Measurements from ENCODE around the gene GCC2.

The GCC2 gene

GRCh38 chr2:108531674-108532055 is 82.7 kb downstream of the GCC2 start:
- no peak overlapping the region for H3K27ac Mint-ChIP-seq

GRCh38 chr2:108533832-108534583 is 85.0 kb downstream of the GCC2 start, which contains the start of gene LIMS1:
LIMS1 (plus strand) TSS chr2:108534470; CDS start chr2:108534563, 93 bp downstream.
- no peaks in the 10 kb centered on the region for H3K9me3 Mint-ChIP-seq
- peak; percentile 89 for ATAC-seq
- H3K27ac Mint-ChIP-seq = peak within 1 kb of the TSS; percentile 91
- no peaks in the 10 kb centered on the region for H3K27me3 Mint-ChIP-seq
- DNase-seq = peak; percentile 88
- no peaks in the 10 kb centered on the region for H3K36me3 Mint-ChIP-seq (ENCODE audit: low read depth)
- peak within 1 kb of the TSS; percentile 93 for H3K4me3 Mint-ChIP-seq
- peaks cover 39% of the 10 kb centered on the region for H3K4me1 Mint-ChIP-seq

More at GRCh38 chr2:108531674-108532055, 82.7 kb downstream of the GCC2 start:
- Mint-ChIP-seq H3K4me3 (no peak overlapping the region), H3K36me3 (ENCODE audit: low read depth) (no peaks in the 10 kb centered on the region), H3K27me3 (no peaks in the 10 kb centered on the region), H3K9me3 (no peaks in the 10 kb centered on the region), H3K4me1 (peaks cover 27% of the 10 kb centered on the region)
- no peak for ATAC-seq
- no peak for DNase-seq

GRCh38 chr2:108534584-108535356 is 85.8 kb downstream of the GCC2 start:
- Mint-ChIP-seq H3K27ac (peak overlapping the region; percentile 91), H3K27me3 (no peaks in the 10 kb centered on the region), H3K4me1 (peaks cover 39% of the 10 kb centered on the region), H3K4me3 (peak overlapping the region; percentile 93), H3K9me3 (no peaks in the 10 kb centered on the region), H3K36me3 (ENCODE audit: low read depth) (peaks cover 1% of the 10 kb centered on the region)
- DNase-seq (peak; percentile 40), ATAC-seq (peak; percentile 35)

- ATAC-seq = no peak
- Mint-ChIP-seq H3K27ac (peak overlapping the region; percentile 91), H3K36me3 (ENCODE audit: low read depth) (peaks cover 2% of the 10 kb centered on the region), H3K9me3 (no peaks in the 10 kb centered on the region), H3K27me3 (no peaks in the 10 kb centered on the region), H3K4me1 (peaks cover 39% of the 10 kb centered on the region), H3K4me3 (peak overlapping the region; percentile 93)
- no peak for DNase-seq
These were observed 86.3 kb downstream of the GCC2 start for GRCh38 chr2:108535357-108535631.

GRCh38 chr2:108536133-108536780 is 87.3 kb downstream of the GCC2 start:
- H3K4me3 Mint-ChIP-seq = peak overlapping the region; percentile 93
- H3K27ac Mint-ChIP-seq = no peak overlapping the region
- DNase-seq = no peak
- H3K36me3 Mint-ChIP-seq (ENCODE audit: low read depth) = peaks cover 2% of the 10 kb centered on the region
- peaks cover 32% of the 10 kb centered on the region for H3K4me1 Mint-ChIP-seq
- no peaks in the 10 kb centered on the region for H3K27me3 Mint-ChIP-seq
- no peak for ATAC-seq
- H3K9me3 Mint-ChIP-seq = no peaks in the 10 kb centered on the region

- Mint-ChIP-seq H3K4me1 (peaks cover 34% of the 10 kb centered on the region), H3K27ac (no peak overlapping the region)
- ATAC-seq = no peak
These were observed 87.9 kb downstream of the GCC2 start for GRCh38 chr2:108536911-108537310.

GRCh38 chr2:108538000-108538625 is 89.1 kb downstream of the GCC2 start:
- Mint-ChIP-seq H3K27me3 (no peaks in the 10 kb centered on the region), H3K4me3 (no peak overlapping the region), H3K27ac (no peak overlapping the region), H3K4me1 (peaks cover 30% of the 10 kb centered on the region), H3K9me3 (no peaks in the 10 kb centered on the region), H3K36me3 (ENCODE audit: low read depth) (peaks cover 2% of the 10 kb centered on the region)
- DNase-seq (no peak), ATAC-seq (no peak)

More at GRCh38 chr2:108536911-108537310, 87.9 kb downstream of the GCC2 start:
- no peak overlapping the region for H3K4me3 Mint-ChIP-seq
- H3K27me3 Mint-ChIP-seq = no peaks in the 10 kb centered on the region
- peaks cover 2% of the 10 kb centered on the region for H3K36me3 Mint-ChIP-seq (ENCODE audit: low read depth)
- H3K9me3 Mint-ChIP-seq = no peaks in the 10 kb centered on the region
- DNase-seq = no peak

- Mint-ChIP-seq H3K27me3 (no peaks in the 10 kb centered on the region), H3K9me3 (no peaks in the 10 kb centered on the region), H3K4me1 (peaks cover 18% of the 10 kb centered on the region), H3K4me3 (no peak overlapping the region), H3K36me3 (ENCODE audit: low read depth) (peaks cover 2% of the 10 kb centered on the region), H3K27ac (no peak overlapping the region)
- DNase-seq = no peak
- no peak for ATAC-seq
These were observed 92.4 kb downstream of the GCC2 start for GRCh38 chr2:108541451-108541850.

- no peak for DNase-seq
- H3K36me3 Mint-ChIP-seq (ENCODE audit: low read depth) = peaks cover 2% of the 10 kb centered on the region
- no peak overlapping the region for H3K4me3 Mint-ChIP-seq
- ATAC-seq = no peak
- peaks cover 21% of the 10 kb centered on the region for H3K4me1 Mint-ChIP-seq
- no peaks in the 10 kb centered on the region for H3K9me3 Mint-ChIP-seq
- no peaks in the 10 kb centered on the region for H3K27me3 Mint-ChIP-seq
- H3K27ac Mint-ChIP-seq = no peak overlapping the region
These were observed 93.1 kb downstream of the GCC2 start for GRCh38 chr2:108542071-108542470.

GRCh38 chr2:108547606-108548005 is 98.6 kb downstream of the GCC2 start:
- Mint-ChIP-seq H3K27me3 (no peaks in the 10 kb centered on the region), H3K9me3 (no peaks in the 10 kb centered on the region), H3K4me1 (peaks cover 11% of the 10 kb centered on the region), H3K4me3 (no peak overlapping the region), H3K36me3 (ENCODE audit: low read depth) (no peaks in the 10 kb centered on the region), H3K27ac (no peak overlapping the region)
- DNase-seq (no peak), ATAC-seq (no peak)

- peaks cover 11% of the 10 kb centered on the region for H3K4me1 Mint-ChIP-seq
- no peak overlapping the region for H3K27ac Mint-ChIP-seq
- no peaks in the 10 kb centered on the region for H3K36me3 Mint-ChIP-seq (ENCODE audit: low read depth)
- ATAC-seq (no peak), DNase-seq (no peak)
- no peaks in the 10 kb centered on the region for H3K9me3 Mint-ChIP-seq
- H3K4me3 Mint-ChIP-seq = no peak overlapping the region
- no peaks in the 10 kb centered on the region for H3K27me3 Mint-ChIP-seq
These were observed 99.4 kb downstream of the GCC2 start for GRCh38 chr2:108548208-108549003.

- Mint-ChIP-seq H3K27ac (no peak overlapping the region), H3K9me3 (no peaks in the 10 kb centered on the region), H3K4me1 (peaks cover 2% of the 10 kb centered on the region), H3K36me3 (ENCODE audit: low read depth) (peaks cover 4% of the 10 kb centered on the region), H3K27me3 (no peaks in the 10 kb centered on the region), H3K4me3 (no peak overlapping the region)
- DNase-seq (no peak), ATAC-seq (no peak)
These were observed 103.6 kb downstream of the GCC2 start for GRCh38 chr2:108552566-108552965.

- Mint-ChIP-seq H3K4me3 (no peak overlapping the region), H3K4me1 (no peaks in the 10 kb centered on the region), H3K9me3 (no peaks in the 10 kb centered on the region), H3K27me3 (no peaks in the 10 kb centered on the region), H3K27ac (no peak overlapping the region), H3K36me3 (ENCODE audit: low read depth) (peaks cover 4% of the 10 kb centered on the region)
- ATAC-seq (no peak), DNase-seq (no peak)
These were observed 104.4 kb downstream of the GCC2 start for GRCh38 chr2:108553209-108553919.

Data from activated naive CD8-positive, alpha-beta T cell treated with anti-CD3 and anti-CD28 coated beads, Interleukin-2, amount 50 U/mL, for 24 hours (primary cell).